Hepatocyte (in vitro differentiated cells): Measurements from ENCODE around the gene CARD11.

Source experiments
- EZH2 ChIP-seq: fragments of 200-600 bp; sonication (generic); IDR thresholded peaks from 2 replicates; pipeline ENCODE4 v1.6.1; 2016; ENCODE audit warnings: antibody characterized with exemption, mild to moderate bottlenecking, borderline replicate concordance
- EZH2phosphoT487 ChIP-seq: fragments of 200-600 bp; sonication (generic); IDR thresholded peaks from one replicate; pipeline ENCODE4 v1.6.1; 2018; ENCODE audit warnings: antibody characterized with exemption, mild to moderate bottlenecking, low read depth, moderate library complexity; ENCODE audit not compliant: unreplicated experiment, severe bottlenecking
- TF ChIP-seq, protein P1 (sequence below): fragments of 200-600 bp; sonication (generic); IDR thresholded peaks from 2 replicates; pipeline ENCODE4 v1.5.1; 2016; ENCODE audit warnings: antibody characterized with exemption, mild to moderate bottlenecking; ENCODE audit not compliant: poor library complexity

DNA sequence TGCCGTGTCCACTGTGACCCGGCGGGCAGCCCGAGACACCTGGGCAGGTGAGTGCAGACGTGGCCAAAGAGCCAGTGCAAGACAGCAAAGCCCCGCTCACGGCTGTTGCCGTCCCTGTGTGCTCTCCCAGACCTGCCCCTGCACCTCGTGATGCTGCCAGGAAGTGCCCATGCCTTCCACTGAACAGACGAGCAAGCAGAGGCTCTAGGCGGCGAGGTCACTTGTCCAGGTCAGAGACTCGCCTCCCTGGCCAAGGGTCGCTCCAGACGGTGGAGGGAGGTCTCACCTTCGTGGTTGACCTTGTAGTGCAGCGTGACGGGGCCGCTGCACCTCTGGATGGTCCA lies 121.3 kb downstream of the CARD11 start:
- TF ChIP-seq EZH2 (no peak), EZH2phosphoT487 (no peak)
- TF ChIP-seq, protein P1, sequence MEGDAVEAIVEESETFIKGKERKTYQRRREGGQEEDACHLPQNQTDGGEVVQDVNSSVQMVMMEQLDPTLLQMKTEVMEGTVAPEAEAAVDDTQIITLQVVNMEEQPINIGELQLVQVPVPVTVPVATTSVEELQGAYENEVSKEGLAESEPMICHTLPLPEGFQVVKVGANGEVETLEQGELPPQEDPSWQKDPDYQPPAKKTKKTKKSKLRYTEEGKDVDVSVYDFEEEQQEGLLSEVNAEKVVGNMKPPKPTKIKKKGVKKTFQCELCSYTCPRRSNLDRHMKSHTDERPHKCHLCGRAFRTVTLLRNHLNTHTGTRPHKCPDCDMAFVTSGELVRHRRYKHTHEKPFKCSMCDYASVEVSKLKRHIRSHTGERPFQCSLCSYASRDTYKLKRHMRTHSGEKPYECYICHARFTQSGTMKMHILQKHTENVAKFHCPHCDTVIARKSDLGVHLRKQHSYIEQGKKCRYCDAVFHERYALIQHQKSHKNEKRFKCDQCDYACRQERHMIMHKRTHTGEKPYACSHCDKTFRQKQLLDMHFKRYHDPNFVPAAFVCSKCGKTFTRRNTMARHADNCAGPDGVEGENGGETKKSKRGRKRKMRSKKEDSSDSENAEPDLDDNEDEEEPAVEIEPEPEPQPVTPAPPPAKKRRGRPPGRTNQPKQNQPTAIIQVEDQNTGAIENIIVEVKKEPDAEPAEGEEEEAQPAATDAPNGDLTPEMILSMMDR, result no peak
